ENCODE measurements around the gene VAT1L. TPM values are rescaled to one million over a fixed set of nuclear protein-coding genes. Genes with fewer than 3 reads are reported as not detected.

VAT1L gene
- total and polyA plus RNA-seq, 2 experiments from 2014 or later, result 11.0 to 24.4 TPM

- H3K4me1 Mint-ChIP-seq, result no peaks in the 10 kb centered on the region
- peaks cover 13% of the 10 kb centered on the region for H3K9me3 Mint-ChIP-seq
- Histone ChIP-seq H4K20me1 (replicated peaks; ENCODE audit: insufficient read depth) (no peaks in the 10 kb centered on the region), H3K27me3 (ENCODE audit: insufficient read depth) (no peaks in the 10 kb centered on the region), H3K4me3 (no peak overlapping the region), H3K4me2 (no peak overlapping the region), H3K9me2 (ENCODE audit: insufficient read depth) (peaks cover 12% of the 10 kb centered on the region; the same call in 1 of the 2 replicates), H3K27ac (ENCODE audit: low read depth) (no peak overlapping the region), H3K79me2 (replicated peaks; ENCODE audit: insufficient read depth) (no peaks in the 10 kb centered on the region), H2AFZ (no peak overlapping the region), H3K4me1 (ENCODE audit: insufficient read depth) (no peaks in the 10 kb centered on the region), H3K36me3 (ENCODE audit: insufficient read depth) (no peaks in the 10 kb centered on the region), H3F3A (replicated peaks; ENCODE audit: low read depth) (no peaks in the 10 kb centered on the region)
- H3K36me3 Mint-ChIP-seq (ENCODE audit: low read depth), result peaks cover 12% of the 10 kb centered on the region
- no peak for TF ChIP-seq EZH2phosphoT487 (IDR thresholded peaks at IDR 0.05; ENCODE audit: unreplicated experiment)
- no peak for TF ChIP-seq ZNF331 (CRISPR knock-in tag; IDR thresholded peaks at IDR 0.05; ENCODE audit: low read depth)
- TF ChIP-seq NANOG (IDR thresholded peaks at IDR 0.05; ENCODE audit: borderline replicate concordance), result no peak
- TF ChIP-seq EZH2 (IDR thresholded peaks at IDR 0.05; ENCODE audit: low read depth, unreplicated experiment), result no peak
- TF ChIP-seq STAT1 (IDR thresholded peaks at IDR 0.05; ENCODE audit: unreplicated experiment), result no peak
- no peak for TF ChIP-seq ZNF114 (CRISPR knock-in tag; IDR thresholded peaks at IDR 0.05)
- TF ChIP-seq ETS1 (IDR thresholded peaks at IDR 0.05), result no peak
- no peak for TF ChIP-seq POLR2AphosphoS5 (IDR thresholded peaks at IDR 0.05; ENCODE audit: low read depth)
- no peak for TF ChIP-seq REST (IDR thresholded peaks at IDR 0.05; ENCODE audit: unreplicated experiment)
- TF ChIP-seq CTCF (conservative IDR thresholded peaks at IDR 0.05; ENCODE audit: low read depth in 2 of 2), result no peak
- no peak for TF ChIP-seq ZNF462 (CRISPR knock-in tag; IDR thresholded peaks at IDR 0.05)
- TF ChIP-seq CREB1 (CRISPR knock-in tag; IDR thresholded peaks at IDR 0.05; ENCODE audit: low read depth), result no peak
- no peak for TF ChIP-seq JUNB (IDR thresholded peaks at IDR 0.05; ENCODE audit: unreplicated experiment)
- ATAC-seq (no peak), DNase-seq (ENCODE audit: low spot score) (no peak)
- no peak overlapping the region for H3K4me3 Mint-ChIP-seq
- H3K27ac Mint-ChIP-seq, result no peak overlapping the region
- peaks cover 7% of the 10 kb centered on the region for H3K27me3 Mint-ChIP-seq (ENCODE audit: insufficient read depth, low read depth, poor library complexity)
Measured at GRCh38 chr16:77985111-77985510, 196.7 kb downstream of the VAT1L start.

Data from GM23338 (cell line).